Suprapubic skin (tissue), 4 donors: ENCODE data around the gene BCL11B. TPM values are rescaled to one million over a fixed set of nuclear protein-coding genes. Genes with fewer than 3 reads are reported as not detected.

Source experiments
- DNase-seq, 2 donors: peaks; one replicate each; pipeline ENCODE4 v3.0.0-alpha.2; 2019; ENCODE audit warnings: low spot score in 2 of 2
- H3K27ac ChIP-seq: fragments of 200-600 bp; sonication (generic); one replicate; pipeline ENCODE4 v1.5.1; 2019
- H3K27me3 ChIP-seq: fragments of 200-600 bp; sonication (generic); one replicate; pipeline ENCODE4 v1.5.1; 2019
- H3K36me3 ChIP-seq: fragments of 200-600 bp; sonication (generic); one replicate; pipeline ENCODE4 v1.5.1; 2019
- H3K4me1 ChIP-seq: fragments of 200-600 bp; sonication (generic); one replicate; pipeline ENCODE4 v1.5.1; 2019
- H3K4me3 ChIP-seq: fragments of 200-600 bp; sonication (generic); one replicate; pipeline ENCODE4 v1.5.1; 2019; ENCODE audit warnings: mild to moderate bottlenecking
- H3K9me3 ChIP-seq: fragments of 200-600 bp; sonication (generic); one replicate; pipeline ENCODE4 v1.5.1; 2019
- CTCF ChIP-seq, 2 donors: fragments of 200-600 bp in 1 of 2; fragments of 450-650 bp in 1 of 2; sonication (generic) in 1 of 2; IDR thresholded peaks; one replicate each; pipeline ENCODE4 v1.5.1; 2016 to 2019; ENCODE audit warnings: antibody characterized with exemption in 2 of 2, mild to moderate bottlenecking in 1 of 2, moderate library complexity in 1 of 2
- EP300 ChIP-seq: sonication (generic); formaldehyde crosslinking; IDR thresholded peaks from one replicate; pipeline ENCODE4 v1.6.1; 2017; ENCODE audit warnings: antibody characterized with exemption
- POLR2A ChIP-seq, 2 donors: fragments of 450-650 bp; IDR thresholded peaks; one replicate each; pipeline ENCODE4 v1.6.1; 2017; ENCODE audit warnings: antibody characterized with exemption in 2 of 2, mild to moderate bottlenecking in 2 of 2, moderate library complexity in 2 of 2
- POLR2AphosphoS5 ChIP-seq, 3 donors: sonication (generic); formaldehyde crosslinking; IDR thresholded peaks; one replicate each; pipeline ENCODE4 v1.6.1; 2017; ENCODE audit warnings: antibody characterized with exemption in 3 of 3
- WGBS: methylation state at CpG from one replicate; pipeline ENCODE4 v1.1.5; 2018; 5-methylcytosine and 5-hydroxymethylcytosine counted together
- total RNA-seq, 4 donors: library from RNA; depleted of rRNA; stranded (reverse); fragments of >200 nt; gene quantifications; one replicate each; pipeline ENCODE4 v1.1.0, GENCODE V29; 2016

Gene BCL11B
- total RNA-seq, 4 donors from 2014 or later, result 35.9 to 53.8 (median 47.5) TPM

- no peaks in the 10 kb centered on the region for H3K36me3 ChIP-seq
- H3K9me3 ChIP-seq, result no peaks in the 10 kb centered on the region
- 10% methylated on average over 8 of the region's 8 CpGs for WGBS
- peaks cover 75% of the 10 kb centered on the region for H3K4me1 ChIP-seq
- peak overlapping the region; percentile 33 for H3K4me3 ChIP-seq
- no peak for TF ChIP-seq CTCF (IDR thresholded peaks at IDR 0.05)
- no peak for TF ChIP-seq POLR2A (IDR thresholded peaks at IDR 0.05)
- no peak for TF ChIP-seq POLR2AphosphoS5 (IDR thresholded peaks at IDR 0.05)
- no peak for TF ChIP-seq EP300
- H3K27me3 ChIP-seq, result peaks cover 6% of the 10 kb centered on the region
- H3K27ac ChIP-seq, result peak overlapping the region; percentile 91
- no peak for DNase-seq
Observed at GRCh38 chr14:99258341-99258861, 13.6 kb downstream of the BCL11B start.

GRCh38 chr14:99257673-99258221, 14.2 kb downstream of the BCL11B start:
- TF ChIP-seq POLR2A (IDR thresholded peaks at IDR 0.05), result no peak
- TF ChIP-seq EP300, result no peak
- no peak for TF ChIP-seq CTCF (IDR thresholded peaks at IDR 0.05)
- no peak for TF ChIP-seq POLR2AphosphoS5 (IDR thresholded peaks at IDR 0.05)
- WGBS, result 57% methylated on average over 16 of the region's 16 CpGs
- Histone ChIP-seq H3K36me3 (no peaks in the 10 kb centered on the region), H3K9me3 (no peaks in the 10 kb centered on the region), H3K27me3 (peaks cover 6% of the 10 kb centered on the region), H3K4me1 (peaks cover 75% of the 10 kb centered on the region), H3K4me3 (no peak overlapping the region), H3K27ac (peak overlapping the region; percentile 91)
- DNase-seq, result no peak

- Histone ChIP-seq H3K4me3 (no peak overlapping the region), H3K27me3 (peaks cover 6% of the 10 kb centered on the region), H3K27ac (peak overlapping the region; percentile 91), H3K9me3 (no peaks in the 10 kb centered on the region), H3K4me1 (peaks cover 72% of the 10 kb centered on the region), H3K36me3 (no peaks in the 10 kb centered on the region)
- no peak for TF ChIP-seq EP300
- no peak for DNase-seq
- WGBS, result 93% methylated on average over 12 of the region's 14 CpGs
Observed at GRCh38 chr14:99257122-99257672, 14.8 kb downstream of the BCL11B start.

- TF ChIP-seq CTCF (IDR thresholded peaks at IDR 0.05) (no peak), POLR2A (IDR thresholded peaks at IDR 0.05) (no peak), POLR2AphosphoS5 (IDR thresholded peaks at IDR 0.05) (no peak), EP300 (no peak)
- H3K36me3 ChIP-seq, result no peaks in the 10 kb centered on the region
- peak in 1 of 2 donors; percentile 64 for DNase-seq
- no peak overlapping the region for H3K27ac ChIP-seq
- peaks cover 67% of the 10 kb centered on the region for H3K4me1 ChIP-seq
- no peak overlapping the region for H3K4me3 ChIP-seq
- H3K27me3 ChIP-seq, result peaks cover 5% of the 10 kb centered on the region
- WGBS, result no CpG with 5 or more reads among the region's 5 CpGs
- no peaks in the 10 kb centered on the region for H3K9me3 ChIP-seq
Observed at GRCh38 chr14:99256483-99256874, 15.5 kb downstream of the BCL11B start.

GRCh38 chr14:99255621-99256482, 16.1 kb downstream of the BCL11B start:
- peak overlapping the region; percentile 20 for H3K27ac ChIP-seq
- H3K36me3 ChIP-seq, result no peaks in the 10 kb centered on the region
- TF ChIP-seq POLR2AphosphoS5 (IDR thresholded peaks at IDR 0.05) (no peak), EP300 (no peak), CTCF (IDR thresholded peaks at IDR 0.05) (no peak)
- WGBS, result 69% methylated on average over 18 of the region's 19 CpGs
- no peak overlapping the region for H3K4me3 ChIP-seq
- H3K9me3 ChIP-seq, result no peaks in the 10 kb centered on the region
- peaks cover 3% of the 10 kb centered on the region for H3K27me3 ChIP-seq
- peaks cover 61% of the 10 kb centered on the region for H3K4me1 ChIP-seq
- no peak for DNase-seq
